Psoas muscle (tissue), 8 donors: ENCODE results near the gene LYSMD4. TPM values are rescaled to one million over a fixed set of nuclear protein-coding genes. Genes with fewer than 3 reads are reported as not detected.

Experiments used
- ATAC-seq, 4 donors: fragments of 200-7000 bp; cut with Tn5 transposase; one replicate each; pipeline ENCODE4 v1.9.1; 2020; ENCODE audit warnings: moderate library complexity in 3 of 4, mild to moderate bottlenecking in 2 of 4
- DNase-seq, 2 donors: peaks; one replicate each; pipeline ENCODE4 v3.0.0-alpha.2; 2020
- H3K27ac ChIP-seq: fragments of 200-600 bp; one replicate; pipeline ENCODE4 v1.8.0; 2022
- H3K27me3 ChIP-seq, 3 donors: fragments of 200-600 bp in 1 of 3; one replicate each; pipeline versions ENCODE4 v1.6.1 to v1.8.0; 2013 to 2022; ENCODE audit warnings: low read length in 2 of 3, mild to moderate bottlenecking in 2 of 3, moderate library complexity in 1 of 3; ENCODE audit not compliant: insufficient read depth in 3 of 3
- H3K36me3 ChIP-seq, 2 donors: fragments of 200-600 bp in 1 of 2; one replicate each; pipeline versions ENCODE4 v1.6.1 to v1.8.0; 2013 to 2022; ENCODE audit warnings: low read depth in 1 of 2, mild to moderate bottlenecking in 1 of 2, moderate library complexity in 1 of 2; ENCODE audit not compliant: insufficient read depth in 1 of 2
- H3K4me1 ChIP-seq: fragments of 200-600 bp; one replicate; pipeline ENCODE4 v1.8.0; 2022
- H3K4me3 ChIP-seq: fragments of 200-600 bp; one replicate; pipeline ENCODE4 v1.8.0; 2022; ENCODE audit warnings: mild to moderate bottlenecking
- H3K9me3 ChIP-seq: fragments of 200-600 bp; one replicate; pipeline ENCODE4 v1.8.0; 2022
- WGBS, 3 donors: extraction: QIAGEN DNeasy Blood & Tissue Kit; methylation state at CpG; one replicate each; pipeline versions ENCODE4 v1.1.6 to v1.1.7; 2013; 5-methylcytosine and 5-hydroxymethylcytosine counted together
- intact Hi-C, 2 donors: fragments of 100-400 bp; cut with DNase I; formaldehyde crosslinking; loops; one replicate each; pipeline versions ENCODE4 v1.11.0 to v1.14.2; 2022
- polyA plus RNA-seq, 3 donors: library from polyadenylated mRNA; stranded (reverse); fragments of 200-250 nt; gene quantifications; one replicate each; pipeline ENCODE4 v1.2.3, GENCODE V29; 2013
- total RNA-seq, 4 donors: library from RNA; stranded (reverse); fragmentation: NEBNext Ultra II Directional in 2 of 4; extraction: Animal tissue kit (Norgen Biotek cat#: 25700) in 2 of 4; gene quantifications; one replicate each; pipeline versions ENCODE4 v1.2.1 to v1.2.4, GENCODE V29; 2021 to 2023
- TF ChIP-seq, protein P1 (sequence below): fragments of 200-600 bp; IDR thresholded peaks from one replicate; pipeline ENCODE4 v1.8.0; 2022; ENCODE audit warnings: antibody characterized with exemption
- donor health status: healthy with polysubstance abuse.
- donor health status: DM: no; HTN: no; CAD: no; lungs with moderate emphysema.
- donor health status: Bipolar disorder and iron deficiency.
- donor health status: healthy.
- donor health status: DM: yes; HTN: yes; CAD: no.
- donor health status: DM: no; HTN: no; CAD: no.
- donor health status: DM: no; HTN: no; CAD: no.
- donor health status: DM: yes; HTN: yes; CAD: no.

The LYSMD4 gene
- total and polyA plus RNA-seq, 7 donors, result 3.6 to 13.5 (median 7.3) TPM

DNA sequence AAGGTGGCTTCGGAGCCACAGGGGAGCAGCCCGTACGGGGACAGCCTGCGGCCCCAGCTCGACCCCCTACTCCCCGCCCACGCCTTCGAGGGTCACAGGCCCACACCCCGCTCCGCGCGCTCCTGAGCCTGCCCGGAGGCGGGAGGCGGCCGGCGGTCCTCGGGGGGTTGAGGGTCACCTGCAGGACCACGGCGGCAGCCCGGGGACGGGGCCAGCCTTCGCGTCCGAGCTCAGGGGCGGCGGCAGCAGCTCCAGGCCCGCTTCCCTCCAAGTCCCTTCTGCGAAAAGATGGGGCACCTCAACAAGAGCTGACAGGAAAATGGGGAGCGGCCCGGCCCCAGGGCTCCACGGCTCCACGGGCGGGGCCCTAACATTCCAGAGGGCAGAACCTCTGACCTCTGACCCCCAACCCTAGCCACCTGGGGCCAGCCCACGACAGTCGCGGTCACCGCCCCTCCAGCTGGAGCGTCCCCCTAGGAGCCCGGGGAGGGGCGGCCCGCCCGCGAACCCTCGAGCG is 428 bp downstream of the LYSMD4 start:
- intact Hi-C loops, result no loop called here
- TF ChIP-seq, protein P1, sequence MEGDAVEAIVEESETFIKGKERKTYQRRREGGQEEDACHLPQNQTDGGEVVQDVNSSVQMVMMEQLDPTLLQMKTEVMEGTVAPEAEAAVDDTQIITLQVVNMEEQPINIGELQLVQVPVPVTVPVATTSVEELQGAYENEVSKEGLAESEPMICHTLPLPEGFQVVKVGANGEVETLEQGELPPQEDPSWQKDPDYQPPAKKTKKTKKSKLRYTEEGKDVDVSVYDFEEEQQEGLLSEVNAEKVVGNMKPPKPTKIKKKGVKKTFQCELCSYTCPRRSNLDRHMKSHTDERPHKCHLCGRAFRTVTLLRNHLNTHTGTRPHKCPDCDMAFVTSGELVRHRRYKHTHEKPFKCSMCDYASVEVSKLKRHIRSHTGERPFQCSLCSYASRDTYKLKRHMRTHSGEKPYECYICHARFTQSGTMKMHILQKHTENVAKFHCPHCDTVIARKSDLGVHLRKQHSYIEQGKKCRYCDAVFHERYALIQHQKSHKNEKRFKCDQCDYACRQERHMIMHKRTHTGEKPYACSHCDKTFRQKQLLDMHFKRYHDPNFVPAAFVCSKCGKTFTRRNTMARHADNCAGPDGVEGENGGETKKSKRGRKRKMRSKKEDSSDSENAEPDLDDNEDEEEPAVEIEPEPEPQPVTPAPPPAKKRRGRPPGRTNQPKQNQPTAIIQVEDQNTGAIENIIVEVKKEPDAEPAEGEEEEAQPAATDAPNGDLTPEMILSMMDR, result no peak
- DNase-seq (peak in 1 of 2 donors; percentile 68), ATAC-seq (peak; percentile 6 to 31 (median 28))
- no peaks in the 10 kb centered on the region for H3K9me3 ChIP-seq
- peaks cover 0 to 33% of the 10 kb centered on the region in 2 donors for H3K36me3 ChIP-seq
- H3K27ac ChIP-seq, result peak overlapping the region; percentile 94
- H3K4me3 ChIP-seq, result peak overlapping the region; percentile 98
- no peaks in the 10 kb centered on the region for H3K27me3 ChIP-seq
- WGBS, 3 donors, result 0 to 1% (median 0%) methylated on average over 38 to 46 of the region's 46 CpGs
- peaks cover 31% of the 10 kb centered on the region for H3K4me1 ChIP-seq

DNA sequence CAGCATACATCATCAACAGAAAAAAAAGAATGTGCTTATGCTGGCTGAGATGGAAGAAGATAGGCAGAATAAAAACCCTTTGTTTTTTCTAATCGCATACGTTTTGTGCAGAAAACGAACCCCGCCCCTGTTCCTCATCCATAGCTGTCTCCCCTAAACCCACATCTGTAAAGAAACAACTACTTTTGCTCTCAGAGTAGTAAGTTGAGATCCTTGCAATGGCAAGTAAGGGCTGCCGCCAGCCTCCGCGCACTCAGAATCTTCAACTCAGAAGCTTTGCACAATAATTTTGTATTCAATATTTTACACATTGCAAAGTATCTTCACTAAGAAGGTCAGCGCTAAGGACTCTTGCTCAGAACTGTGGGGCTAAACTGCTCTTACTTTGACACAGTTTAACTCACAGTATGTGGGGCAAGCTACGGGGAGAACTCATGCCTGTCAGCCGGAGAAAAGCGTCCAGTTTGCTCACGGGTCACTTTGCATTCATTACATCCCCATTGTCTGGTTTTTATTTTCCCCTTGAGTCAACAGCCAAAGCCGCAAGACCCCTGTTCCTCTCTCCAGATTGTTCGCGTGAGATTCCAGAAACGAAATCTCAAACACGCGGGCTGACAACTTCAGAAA is 1.0 kb downstream of the LYSMD4 start:
- no peaks in the 10 kb centered on the region for H3K9me3 ChIP-seq
- H3K27me3 ChIP-seq, result no peaks in the 10 kb centered on the region
- peaks cover 37% of the 10 kb centered on the region for H3K4me1 ChIP-seq
- intact Hi-C loops, result no loop called here
- peaks cover 0 to 39% of the 10 kb centered on the region in 2 donors for H3K36me3 ChIP-seq
- WGBS, 3 donors, result 23 to 26% (median 25%) methylated on average over 18 of the region's 18 CpGs
- DNase-seq, result no peak
- H3K27ac ChIP-seq, result peak overlapping the region; percentile 94
- ATAC-seq, result peak in 2 of 4 donors; percentile 23 to 43
- TF ChIP-seq, protein P1, result no peak
- peak overlapping the region; percentile 98 for H3K4me3 ChIP-seq

DNA sequence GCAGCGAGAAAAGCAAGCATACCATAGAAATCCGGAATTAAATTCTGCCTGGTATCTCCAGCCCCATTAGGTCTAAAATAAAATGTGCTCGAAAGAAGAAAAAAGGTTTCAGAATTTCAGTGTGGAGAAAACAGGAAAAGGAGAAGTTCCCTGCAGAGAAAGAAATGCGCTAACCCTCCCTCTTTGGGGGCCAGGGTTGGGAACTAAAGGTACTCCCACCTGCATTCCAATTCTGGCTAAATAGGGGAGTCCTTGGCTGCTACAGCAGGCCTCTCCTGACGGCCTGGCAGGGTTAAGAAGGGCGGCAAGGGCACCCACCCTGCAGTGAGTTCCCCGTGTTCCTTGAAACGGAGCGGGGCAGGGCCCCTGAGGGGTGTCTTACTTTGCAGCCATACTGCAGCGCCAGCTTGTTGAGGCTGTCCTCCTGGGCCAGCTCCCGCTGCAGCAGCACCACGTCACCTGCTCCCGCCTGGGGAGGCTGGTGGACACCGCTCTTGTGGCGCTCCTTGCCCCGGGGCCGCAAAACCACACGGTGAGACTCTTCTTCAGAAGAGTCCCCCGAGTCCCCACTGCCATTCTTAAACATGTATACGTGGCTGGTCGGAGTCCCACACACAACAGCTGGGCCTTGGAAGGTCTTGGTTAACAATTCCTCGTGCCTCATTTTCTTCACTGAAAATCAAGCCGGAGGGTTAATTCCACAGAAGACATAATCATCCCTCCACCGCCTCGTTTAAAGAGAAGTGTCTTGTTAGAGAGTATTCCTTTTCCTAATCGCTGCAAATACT is 1.7 kb downstream of the LYSMD4 start:
- TF ChIP-seq, protein P1, result no peak
- Histone ChIP-seq H3K27ac (no peak overlapping the region), H3K4me1 (peaks cover 37% of the 10 kb centered on the region), H3K9me3 (no peaks in the 10 kb centered on the region), H3K36me3 (peaks cover 0 to 39% of the 10 kb centered on the region in 2 donors), H3K27me3 (no peaks in the 10 kb centered on the region), H3K4me3 (peak overlapping the region; percentile 98)
- DNase-seq, result no peak
- WGBS, 3 donors, result 83 to 85% (median 84%) methylated on average over 25 to 26 of the region's 26 CpGs
- no peak for ATAC-seq
- intact Hi-C loops, result no loop called here

DNA sequence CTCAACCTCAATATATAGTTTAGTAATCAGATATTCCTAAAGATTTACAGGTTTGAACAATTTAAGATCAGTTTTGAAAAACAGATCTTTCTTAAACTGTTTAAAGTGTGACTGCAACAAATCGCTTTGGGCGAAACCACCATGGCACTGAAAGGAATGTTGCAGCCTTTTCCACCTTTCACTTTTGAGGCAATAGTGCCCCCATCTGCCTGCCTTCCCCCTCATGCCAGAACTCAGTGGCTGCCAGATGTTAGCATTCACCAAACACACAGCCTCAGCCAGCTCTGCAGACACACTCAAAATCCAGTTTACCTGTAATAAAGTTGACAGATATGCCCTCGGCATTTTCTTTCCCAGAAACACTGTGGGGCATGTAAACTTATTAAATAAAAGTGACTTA is 3.3 kb downstream of the LYSMD4 start:
- whole genome bisulfite sequencing, 3 donors, result 35 to 60% (median 43%) methylated on average over 3 of the region's 3 CpGs
- Histone ChIP-seq H3K36me3 (peaks cover 0 to 39% of the 10 kb centered on the region in 2 donors), H3K9me3 (no peaks in the 10 kb centered on the region), H3K27me3 (no peaks in the 10 kb centered on the region), H3K4me3 (no peak overlapping the region), H3K27ac (peak overlapping the region; percentile 76), H3K4me1 (peaks cover 37% of the 10 kb centered on the region)
- ATAC-seq (no peak), DNase-seq (no peak)
- TF ChIP-seq, protein P1, result peak; percentile 42
- intact Hi-C loops, result no loop called here
